IPS-20b (cell line): ENCODE measurements around the gene RGL3.
"Not testable (repeated sequence)": the region's sequence is repeated elsewhere in the genome, so short reads cannot be mapped to it uniquely, and the experiment has no call there.

Experiments used
- H3K27ac ChIP-seq: one replicate; pipeline ENCODE4 v1.5.1; 2013; ENCODE audit warnings: low read length
- H3K27me3 ChIP-seq: 2 replicates; pipeline ENCODE4 v1.6.1; 2013; ENCODE audit warnings: mild to moderate bottlenecking, low read length, inconsistent platforms; ENCODE audit not compliant: insufficient read depth
- H3K36me3 ChIP-seq: 2 replicates; pipeline ENCODE4 v1.6.1; 2013; ENCODE audit warnings: low read depth, mild to moderate bottlenecking, inconsistent platforms, low read length, moderate library complexity; ENCODE audit not compliant: insufficient read depth
- H3K4me1 ChIP-seq: 2 replicates; pipeline ENCODE4 v1.6.1; 2013; ENCODE audit warnings: mild to moderate bottlenecking, control low read depth, inconsistent platforms, low read length, moderate library complexity; ENCODE audit not compliant: insufficient read depth
- H3K4me3 ChIP-seq: 2 replicates; pipeline ENCODE4 v1.5.1; 2013; ENCODE audit warnings: mild to moderate bottlenecking, low read length, inconsistent platforms
- H3K9ac ChIP-seq: 2 replicates; pipeline ENCODE4 v1.6.1; 2013; ENCODE audit warnings: low read depth, mild to moderate bottlenecking, inconsistent platforms, low read length, moderate library complexity
- H3K9me3 ChIP-seq: 2 replicates; pipeline ENCODE4 v1.6.1; 2013; ENCODE audit warnings: mild to moderate bottlenecking, low read depth, low read length, inconsistent platforms; ENCODE audit not compliant: insufficient read depth

RGL3 gene

GRCh38 chr19:11361037-11361770 lies 57.9 kb downstream of the RGL3 start:
- Histone ChIP-seq H3K27ac (no peak overlapping the region), H3K9ac (peak overlapping the region; percentile 2; the same call in 1 of the 2 replicates), H3K9me3 (no peaks in the 10 kb centered on the region), H3K36me3 (no peaks in the 10 kb centered on the region), H3K4me1 (peaks cover 2% of the 10 kb centered on the region; the same call in 1 of the 2 replicates), H3K4me3 (peak overlapping the region; percentile 53), H3K27me3 (peaks cover 41% of the 10 kb centered on the region)

- no peak overlapping the region for H3K4me3 ChIP-seq
- H3K27me3 ChIP-seq, result peaks cover 47% of the 10 kb centered on the region
- H3K36me3 ChIP-seq, result no peaks in the 10 kb centered on the region
- peaks cover 5% of the 10 kb centered on the region; the same call in 1 of the 2 replicates for H3K4me1 ChIP-seq
- no peaks in the 10 kb centered on the region for H3K9me3 ChIP-seq
- H3K9ac ChIP-seq, result no peak overlapping the region
- H3K27ac ChIP-seq, result no peak overlapping the region
Observed at GRCh38 chr19:11359421-11359820, 59.7 kb downstream of the RGL3 start.

- peaks cover 47% of the 10 kb centered on the region for H3K27me3 ChIP-seq
- no peak overlapping the region for H3K4me3 ChIP-seq
Observed at GRCh38 chr19:11356676-11357550, 62.2 kb downstream of the RGL3 start.

GRCh38 chr19:11356074-11356397 lies 63.1 kb downstream of the RGL3 start:
- no peak overlapping the region for H3K9ac ChIP-seq
- no peak overlapping the region for H3K27ac ChIP-seq
- H3K9me3 ChIP-seq, result no peaks in the 10 kb centered on the region
- peak overlapping the region; percentile 58 for H3K4me3 ChIP-seq
- peaks cover 46% of the 10 kb centered on the region for H3K27me3 ChIP-seq
- peaks cover 3% of the 10 kb centered on the region; the same call in 1 of the 2 replicates for H3K4me1 ChIP-seq
- no peaks in the 10 kb centered on the region for H3K36me3 ChIP-seq

More at GRCh38 chr19:11356676-11357550, 62.2 kb downstream of the RGL3 start:
- Histone ChIP-seq H3K36me3 (no peaks in the 10 kb centered on the region), H3K27ac (no peak overlapping the region), H3K4me1 (peaks cover 5% of the 10 kb centered on the region; the same call in 1 of the 2 replicates), H3K9me3 (no peaks in the 10 kb centered on the region), H3K9ac (no peak overlapping the region)

- H3K9me3 ChIP-seq, result no peaks in the 10 kb centered on the region
- H3K4me1 ChIP-seq, result peaks cover 3% of the 10 kb centered on the region; the same call in 1 of the 2 replicates
- H3K27me3 ChIP-seq, result peaks cover 39% of the 10 kb centered on the region
- no peak within 1 kb of the TSS for H3K9ac ChIP-seq
- H3K36me3 ChIP-seq, result no peaks in the 10 kb centered on the region
- peak within 1 kb of the TSS; percentile 58 for H3K4me3 ChIP-seq
- H3K27ac ChIP-seq, result no peak within 1 kb of the TSS
Observed at GRCh38 chr19:11355160-11356073, 63.7 kb downstream of the RGL3 start, which contains the start of gene PLPPR2. Gene PLPPR2, plus strand, starts transcription at chr19:11355432. Its CDS starts 2,242 bp downstream, at chr19:11357674.

GRCh38 chr19:11354102-11354501 lies 65.0 kb downstream of the RGL3 start:
- not testable (repeated sequence) for H3K9ac ChIP-seq, H3K9me3 ChIP-seq, H3K27ac ChIP-seq, H3K36me3 ChIP-seq, H3K4me3 ChIP-seq, H3K4me1 ChIP-seq
- H3K27me3 ChIP-seq, result peaks cover 30% of the 10 kb centered on the region

GRCh38 chr19:11349171-11349570 lies 69.9 kb downstream of the RGL3 start:
- no peak overlapping the region for H3K4me3 ChIP-seq
- H3K27me3 ChIP-seq, result no peaks in the 10 kb centered on the region
- H3K36me3 ChIP-seq, result no peaks in the 10 kb centered on the region
- H3K9ac ChIP-seq, result no peak overlapping the region
- no peak overlapping the region for H3K27ac ChIP-seq
- H3K9me3 ChIP-seq, result no peaks in the 10 kb centered on the region
- H3K4me1 ChIP-seq, result peaks cover 4% of the 10 kb centered on the region

- H3K4me1 ChIP-seq, result peaks cover 4% of the 10 kb centered on the region
- no peak overlapping the region for H3K9ac ChIP-seq
- H3K27me3 ChIP-seq, result no peaks in the 10 kb centered on the region
- no peaks in the 10 kb centered on the region for H3K36me3 ChIP-seq
- no peak overlapping the region for H3K4me3 ChIP-seq
- H3K9me3 ChIP-seq, result no peaks in the 10 kb centered on the region
- H3K27ac ChIP-seq, result no peak overlapping the region
Observed at GRCh38 chr19:11347546-11348039, 71.5 kb downstream of the RGL3 start.

- no peaks in the 10 kb centered on the region for H3K9me3 ChIP-seq
- no peak within 1 kb of the TSS for H3K27ac ChIP-seq
- H3K4me1 ChIP-seq, result peaks cover 4% of the 10 kb centered on the region
- H3K36me3 ChIP-seq, result no peaks in the 10 kb centered on the region
- peak within 1 kb of the TSS; percentile 96 for H3K4me3 ChIP-seq
- H3K27me3 ChIP-seq, result no peaks in the 10 kb centered on the region
- H3K9ac ChIP-seq, result peak within 1 kb of the TSS; percentile 88; the same call in 1 of the 2 replicates
Observed at GRCh38 chr19:11346104-11346940, 72.8 kb downstream of the RGL3 start, which contains the start of the genes CCDC159 and TMEM205. Gene CCDC159, plus strand, starts transcription at chr19:11346519. Its CDS starts 88 bp downstream, at chr19:11346607. Gene TMEM205, minus strand, starts transcription at chr19:11346268. Its CDS starts 649 bp downstream, at chr19:11345619.

- Histone ChIP-seq H3K4me3 (peak overlapping the region; percentile 96), H3K4me1 (peaks cover 4% of the 10 kb centered on the region), H3K9ac (peak overlapping the region; percentile 88; the same call in 1 of the 2 replicates), H3K9me3 (no peaks in the 10 kb centered on the region), H3K27me3 (no peaks in the 10 kb centered on the region), H3K27ac (no peak overlapping the region), H3K36me3 (no peaks in the 10 kb centered on the region)
Observed at GRCh38 chr19:11345122-11345803, 73.9 kb downstream of the RGL3 start.
